ENCODE measurements around the gene VEZF1.

DNA sequence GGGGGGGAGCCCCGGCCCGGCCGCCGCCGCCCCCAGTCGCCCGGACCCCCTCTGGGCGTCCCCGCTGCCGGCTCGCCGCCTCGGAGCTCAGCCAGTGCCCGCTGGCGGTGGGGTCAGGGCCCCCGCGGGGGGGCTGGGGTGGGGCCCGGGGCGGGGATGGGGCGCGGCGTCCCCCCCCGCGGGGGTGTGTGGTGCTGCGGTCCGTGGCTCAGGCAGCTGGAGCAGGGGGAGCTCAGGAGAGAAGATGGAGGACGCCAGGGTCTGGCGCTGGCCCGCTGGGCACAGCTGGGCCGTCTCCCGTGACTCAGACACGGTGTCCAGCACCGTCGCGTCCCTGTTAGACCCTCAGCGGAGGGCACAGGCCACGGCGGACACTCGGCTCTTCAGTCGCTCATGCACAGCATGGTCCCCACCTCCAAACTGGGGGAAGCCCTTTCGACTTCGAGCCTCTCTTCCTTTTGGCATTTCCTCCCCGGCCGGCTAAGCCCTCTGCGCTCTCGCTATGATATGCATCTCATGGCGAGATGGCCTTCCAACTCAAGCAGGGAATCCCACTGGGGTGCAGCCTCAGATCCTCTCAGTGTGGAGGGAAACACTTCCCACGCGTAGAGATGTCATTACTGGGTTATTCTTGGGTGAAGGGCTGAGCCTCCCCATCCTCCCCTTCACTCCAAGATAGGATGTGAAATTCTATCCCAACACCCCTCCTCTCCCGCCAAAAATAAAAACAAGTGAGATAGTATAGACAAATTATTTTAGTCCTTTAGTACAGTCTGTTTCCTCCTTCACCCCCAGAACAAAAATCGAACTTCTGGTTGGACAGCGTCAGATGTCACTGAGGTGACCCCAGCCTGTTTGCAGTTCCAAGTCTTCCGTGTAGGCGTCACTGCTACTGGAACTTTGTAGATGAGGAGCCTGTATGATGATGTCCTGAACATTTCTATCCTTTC, 522 bp upstream of the VEZF1 start:
- TF ChIP-seq POLR2A (IDR thresholded peaks at IDR 0.05; ENCODE audit: low read depth, low read length), result peak; percentile 93
- TF ChIP-seq POLR2AphosphoS5 (IDR thresholded peaks at IDR 0.05; ENCODE audit: low read depth, low read length), result peak; percentile 94
